SK-N-SH (cell line): Measurements from ENCODE around the gene MYO9A. TPM values are rescaled to one million over a fixed set of nuclear protein-coding genes. Genes with fewer than 3 reads are reported as not detected.

Experiments
- CTCF ChIA-PET: fragments of 300-600, 350-600 bp; formaldehyde crosslinking; extraction: SDS; loops from one replicate; lab custom pipeline; 2021; lab: Yijun Ruan, JAX
- POLR2A ChIA-PET: fragments of 350-600 bp; sonication (Branson Sonifier 250); formaldehyde crosslinking; extraction: SDS; loops from one replicate; lab custom pipeline; 2020; ENCODE audit warnings: antibody characterized with exemption, inconsistent platforms; lab: Yijun Ruan, JAX
- DNase-seq: peaks from one replicate; pipeline ENCODE4 v3.0.0; 2012
- H2AFZ ChIP-seq: fragments of 200-600 bp; sonication (generic); 2 replicates; pipeline ENCODE4 v1.8.1; 2016; ENCODE audit warnings: antibody characterized with exemption, mild to moderate bottlenecking, low read depth
- H3F3A ChIP-seq: fragments of 200-600 bp; sonication (generic); replicated peaks from 2 replicates; pipeline ENCODE3; 2016; ENCODE audit warnings: antibody characterized with exemption, mild to moderate bottlenecking; ENCODE audit not compliant: insufficient read depth
- H3K27ac ChIP-seq, 2 experiments: fragments of 200-500 bp in 1 of 2; fragments of 200-600 bp in 1 of 2; sonication (Bioruptor generic) in 1 of 2; sonication (generic), shearing (Covaris generic) in 1 of 2; 2 replicates each; pipeline versions ENCODE4 v1.5.1 to v1.6.1; 2014 to 2016; ENCODE audit warnings: low read depth in 2 of 2, inconsistent platforms in 1 of 2, low read length in 1 of 2, mild to moderate bottlenecking in 1 of 2, mixed read lengths in 1 of 2
- H3K27me3 ChIP-seq: fragments of 200-600 bp; sonication (generic), shearing (Covaris generic); 2 replicates; pipeline ENCODE4 v1.6.1; 2016; ENCODE audit warnings: mixed run types; ENCODE audit not compliant: insufficient read depth
- H3K36me3 ChIP-seq, 2 experiments: fragments of 200-500 bp in 1 of 2; fragments of 200-600 bp in 1 of 2; sonication (Bioruptor generic) in 1 of 2; sonication (generic) in 1 of 2; replicated peaks in 1 of 2; 2 replicates each; pipeline versions ENCODE3 to v1.5.1; 2014 to 2016; ENCODE audit warnings: low read length in 1 of 2, mild to moderate bottlenecking in 1 of 2; ENCODE audit not compliant: insufficient read depth in 2 of 2, control insufficient read depth in 1 of 2
- H3K4me1 ChIP-seq, 2 experiments: fragments of 200-500 bp in 1 of 2; fragments of 200-600 bp in 1 of 2; sonication (Bioruptor generic) in 1 of 2; sonication (generic), shearing (Covaris generic) in 1 of 2; 2 replicates each; pipeline versions ENCODE4 v1.5.1 to v1.6.1; 2014 to 2016; ENCODE audit warnings: low read depth in 1 of 2, low read length in 1 of 2, mixed run types in 1 of 2; ENCODE audit not compliant: insufficient read depth in 2 of 2, control insufficient read depth in 1 of 2
- H3K4me2 ChIP-seq: fragments of 200-600 bp; sonication (generic), shearing (Covaris generic); 2 replicates; pipeline ENCODE4 v1.6.1; 2017; ENCODE audit warnings: mixed run types
- H3K4me3 ChIP-seq, 2 experiments: fragments of 200-500 bp in 1 of 2; fragments of 200-600 bp in 1 of 2; sonication (Bioruptor generic) in 1 of 2; sonication (generic), shearing (Covaris generic) in 1 of 2; 2 replicates each; pipeline versions ENCODE4 v1.5.1 to v1.8.1; 2014 to 2016; ENCODE audit warnings: low read depth in 2 of 2, inconsistent platforms in 1 of 2, low read length in 1 of 2, mild to moderate bottlenecking in 1 of 2, mixed read lengths in 1 of 2, moderate library complexity in 1 of 2
- H3K79me2 ChIP-seq: fragments of 200-600 bp; sonication (generic); 2 replicates; pipeline ENCODE4 v1.8.1; 2017; ENCODE audit warnings: mild to moderate bottlenecking; ENCODE audit not compliant: insufficient read depth
- H3K9ac ChIP-seq: fragments of 200-600 bp; sonication (generic); 2 replicates; pipeline ENCODE4 v1.6.1; 2017; ENCODE audit warnings: mixed run types
- H3K9me2 ChIP-seq: fragments of 200-600 bp; sonication (generic); 2 replicates; pipeline ENCODE4 v1.6.1; 2017; ENCODE audit warnings: mixed run types
- H3K9me3 ChIP-seq: fragments of 200-600 bp; sonication (generic); 2 replicates; pipeline ENCODE4 v1.6.1; 2017; ENCODE audit warnings: mixed run types, mild to moderate bottlenecking, moderate library complexity
- H4K20me1 ChIP-seq: fragments of 200-600 bp; sonication (generic); 2 replicates; pipeline ENCODE4 v1.6.1; 2017; ENCODE audit warnings: mild to moderate bottlenecking, mixed run types; ENCODE audit not compliant: insufficient read depth
- CHD2 ChIP-seq: fragments of 150-350 bp; IDR thresholded peaks from 2 replicates; pipeline ENCODE4 v1.6.1; 2018; ENCODE audit warnings: low read length; ENCODE audit not compliant: partially characterized antibody
- EP300 ChIP-seq, 2 experiments: IDR thresholded peaks; 2 replicates each; pipeline versions ENCODE4 v1.4.0 to v1.6.1; 2012; ENCODE audit warnings: borderline replicate concordance in 1 of 2, low read depth in 1 of 2, low read length in 1 of 2
- FOXJ3 ChIP-seq: sonication (generic); formaldehyde crosslinking; IDR thresholded peaks from 2 replicates; pipeline ENCODE4 v1.5.1; 2020; ENCODE audit warnings: mild to moderate bottlenecking, missing genetic modification reagents
- FOXM1 ChIP-seq: IDR thresholded peaks from 2 replicates; pipeline ENCODE4 v1.4.0; 2012; ENCODE audit warnings: low read depth, mild to moderate bottlenecking
- GABPA ChIP-seq: IDR thresholded peaks from 2 replicates; pipeline ENCODE4 v1.4.0; 2012; ENCODE audit warnings: low read depth, mild to moderate bottlenecking
- GATA2 ChIP-seq: sonication (generic); formaldehyde crosslinking; IDR thresholded peaks from 2 replicates; pipeline ENCODE4 v1.5.0; 2020; ENCODE audit warnings: mild to moderate bottlenecking, missing genetic modification reagents
- JUND ChIP-seq: IDR thresholded peaks from 2 replicates; pipeline ENCODE4 v1.4.0; 2012
- MAX ChIP-seq: IDR thresholded peaks from 2 replicates; pipeline ENCODE4 v1.4.0; 2012; ENCODE audit warnings: low read depth
- MXI1 ChIP-seq: IDR thresholded peaks from 2 replicates; pipeline ENCODE4 v1.6.1; 2012; ENCODE audit warnings: mild to moderate bottlenecking, low read depth, low read length, improper control_type of control experiment
- NFIC ChIP-seq: IDR thresholded peaks from 2 replicates; pipeline ENCODE4 v1.4.0; 2012; ENCODE audit warnings: borderline replicate concordance
- TAF1 ChIP-seq: IDR thresholded peaks from 2 replicates; pipeline ENCODE4 v1.6.1; 2012; ENCODE audit warnings: low read depth, mild to moderate bottlenecking, low read length, moderate library complexity, borderline replicate concordance
- YY1 ChIP-seq: IDR thresholded peaks from 2 replicates; pipeline ENCODE4 v1.4.0; 2012; ENCODE audit warnings: low read depth, mild to moderate bottlenecking
- WGBS: methylation state at CpG from one replicate; pipeline ENCODE4 v1.1.6; 2017; ENCODE audit warnings: low lambda C conversion rate; 5-methylcytosine and 5-hydroxymethylcytosine counted together
- polyA plus RNA-seq, 3 experiments: library from polyadenylated mRNA; depleted of rRNA; stranded (reverse); fragments of >200 nt; gene quantifications; 2 replicates each; pipeline ENCODE4 v1.2.3, GENCODE V29; 2012

Gene MYO9A
- polyA plus RNA-seq, 1 of the 3 experiments (the other 2 are of a cell fraction) = 4.1 TPM

DNA sequence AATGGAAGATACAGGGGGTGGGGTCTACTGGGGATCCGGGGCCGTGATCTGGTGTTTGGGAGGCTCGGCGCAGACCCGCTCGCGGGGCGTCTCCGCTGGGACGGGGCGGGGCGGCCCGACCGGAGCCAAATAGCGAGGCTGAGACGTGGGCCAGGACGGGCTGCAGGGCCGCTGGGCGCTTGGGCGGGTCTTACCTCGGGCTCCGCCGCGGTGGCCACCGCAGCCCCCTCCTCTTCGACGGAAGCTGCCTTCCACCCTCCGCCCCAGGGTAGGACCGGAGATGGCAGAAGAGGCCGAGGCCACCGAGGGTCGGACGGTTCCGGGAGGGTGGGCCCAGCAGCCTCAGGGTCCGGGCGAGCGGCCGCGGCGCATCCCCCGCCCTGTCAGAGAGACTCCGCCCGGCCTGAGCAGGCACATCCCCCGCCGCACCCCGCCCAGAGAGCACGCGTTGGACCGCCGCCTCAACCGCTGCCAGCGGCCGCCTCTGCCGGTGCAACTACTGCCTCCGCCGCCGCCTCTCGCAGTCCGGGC is 399 bp downstream of the MYO9A start:
- peak overlapping the region; percentile 77 to 94 for H3K4me3 ChIP-seq
- H3F3A ChIP-seq = peaks cover 15% of the 10 kb centered on the region
- no peaks in the 10 kb centered on the region for H3K36me3 ChIP-seq
- H2AFZ ChIP-seq = peak overlapping the region; percentile 64; the same call in 1 of the 2 replicates
- H3K27me3 ChIP-seq = no peaks in the 10 kb centered on the region
- no peaks in the 10 kb centered on the region for H3K9me2 ChIP-seq
- H3K4me2 ChIP-seq = peak overlapping the region; percentile 84
- H3K9me3 ChIP-seq = no peaks in the 10 kb centered on the region
- H3K4me1 ChIP-seq = peaks cover 0 to 8% of the 10 kb centered on the region in 2 experiments; a peak in 3 of 4 replicates
- POLR2A ChIA-PET = interaction anchor here (1.3 kb wide), 1 partner anchor 26 kb away, joined by 3 read pairs; no protein-coding TSS in a partner anchor
- H3K9ac ChIP-seq = peak overlapping the region; percentile 91
- peaks cover 28% of the 10 kb centered on the region for H4K20me1 ChIP-seq
- peaks cover 60% of the 10 kb centered on the region for H3K79me2 ChIP-seq
- peak overlapping the region; percentile 94 to 99 for H3K27ac ChIP-seq
- CTCF ChIA-PET = interaction anchor here (0.5 kb wide), 1 partner anchor 329 kb away, joined by 3 read pairs; no protein-coding TSS in a partner anchor
- DNase-seq = peak; percentile 79
- WGBS = no CpG with 5 or more reads among the region's 59 CpGs
- TF ChIP-seq EP300 (IDR thresholded peaks at IDR 0.05; ENCODE audit: borderline replicate concordance in 1 of 2, low read depth in 1 of 2, low read length in 1 of 2) (0 out of 4 replicates have a peak, but pooled peaks of 1 of the 2 experiments have one; percentile 30), MAX (peak; percentile 27; the same call in 1 of the 2 replicates), GATA2 (CRISPR knock-in tag) (0 out of 2 replicates have a peak, but pooled peaks have one; percentile 13), TAF1 (peak; percentile 16), FOXJ3 (CRISPR knock-in tag) (no peak), FOXM1 (no peak), NFIC (no peak; the same call in 1 of the 2 replicates), YY1 (no peak)

DNA sequence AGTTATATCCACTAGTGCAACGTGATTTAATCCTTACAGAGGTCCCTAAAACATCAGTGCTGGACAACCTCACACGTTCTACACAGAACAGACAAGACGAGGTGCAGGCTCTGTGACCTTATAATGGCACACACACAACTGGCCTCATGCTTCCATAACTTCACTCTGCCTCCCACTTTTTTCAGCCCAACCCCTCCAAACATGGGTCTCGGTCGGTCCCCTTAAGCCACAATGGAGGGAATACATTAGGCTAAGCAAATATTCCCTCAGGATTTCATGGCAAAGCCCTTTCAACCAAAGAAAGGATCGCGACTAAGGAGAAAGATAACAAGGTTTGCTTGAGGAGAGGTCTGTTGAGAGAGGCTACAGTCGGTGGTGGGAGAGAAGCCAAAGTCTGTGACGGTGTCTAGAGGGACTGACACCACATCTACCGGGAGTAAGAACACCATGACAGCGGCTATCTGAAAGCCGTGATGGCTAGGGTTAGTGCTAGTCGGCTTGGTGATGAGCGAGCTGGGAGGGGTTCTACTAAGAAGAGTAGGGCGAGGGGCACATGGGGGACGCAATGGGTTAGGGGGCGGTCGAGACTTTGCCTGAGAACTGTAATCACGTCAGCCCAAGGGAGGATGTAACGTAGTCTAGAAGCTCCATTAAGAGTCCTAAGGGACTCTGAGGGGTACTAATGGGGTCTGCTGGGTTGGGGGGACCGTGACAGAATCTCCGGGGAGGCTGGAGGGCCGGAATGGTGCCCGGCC is 1.0 kb downstream of the MYO9A start:
- peaks cover 15% of the 10 kb centered on the region for H3F3A ChIP-seq
- peak overlapping the region; percentile 91 for H3K9ac ChIP-seq
- H3K27ac ChIP-seq = peak overlapping the region; percentile 94 to 99
- H3K4me2 ChIP-seq = peak overlapping the region; percentile 84
- no peaks in the 10 kb centered on the region for H3K36me3 ChIP-seq
- CTCF ChIA-PET = no interaction called here
- peaks cover 35% of the 10 kb centered on the region for H4K20me1 ChIP-seq
- WGBS = 3% methylated on average over 22 of the region's 24 CpGs
- no peaks in the 10 kb centered on the region for H3K9me3 ChIP-seq
- H2AFZ ChIP-seq = peak overlapping the region; percentile 64; the same call in 1 of the 2 replicates
- no peaks in the 10 kb centered on the region for H3K27me3 ChIP-seq
- peak overlapping the region; percentile 77 to 94 for H3K4me3 ChIP-seq
- POLR2A ChIA-PET = no interaction called here
- peaks cover 66% of the 10 kb centered on the region for H3K79me2 ChIP-seq
- DNase-seq = no peak
- H3K4me1 ChIP-seq = peaks cover 0 to 8% of the 10 kb centered on the region in 2 experiments; a peak in 3 of 4 replicates
- no peaks in the 10 kb centered on the region for H3K9me2 ChIP-seq
- TF ChIP-seq GATA2 (CRISPR knock-in tag) (no peak), JUND (no peak), CHD2 (no peak), MXI1 (no peak), GABPA (no peak), YY1 (no peak)
